GM23248 (cell line): ENCODE measurements around the gene GPR61.

Experiments
- EZH2 ChIP-seq: fragments of 200-600 bp; sonication (generic); IDR thresholded peaks from 2 replicates; pipeline ENCODE4 v1.6.1; 2018; ENCODE audit warnings: antibody characterized with exemption, mild to moderate bottlenecking; ENCODE audit not compliant: insufficient read depth, poor library complexity, severe bottlenecking
- EZH2phosphoT487 ChIP-seq: fragments of 200-600 bp; sonication (generic); IDR thresholded peaks from 2 replicates; pipeline ENCODE4 v1.6.1; 2018; ENCODE audit warnings: antibody characterized with exemption, moderate library complexity, mild to moderate bottlenecking, low read depth; ENCODE audit not compliant: insufficient read depth

GRCh38 chr1:109523706-109524105 is 16.0 kb upstream of the GPR61 start:
- TF ChIP-seq EZH2 (no peak), EZH2phosphoT487 (no peak)
